NCI-H2227 (cell line): ENCODE measurements around the gene KLHL14.
"Not testable (repeated sequence)": the region's sequence is repeated elsewhere in the genome, so short reads cannot be mapped to it uniquely, and the experiment has no call there.

Source experiments
- DNase-seq: peaks from one replicate; lab custom pipeline; 2025; ENCODE audit not compliant: unreplicated experiment; lab: John Stamatoyannopoulos, UW

The KLHL14 gene

DNA sequence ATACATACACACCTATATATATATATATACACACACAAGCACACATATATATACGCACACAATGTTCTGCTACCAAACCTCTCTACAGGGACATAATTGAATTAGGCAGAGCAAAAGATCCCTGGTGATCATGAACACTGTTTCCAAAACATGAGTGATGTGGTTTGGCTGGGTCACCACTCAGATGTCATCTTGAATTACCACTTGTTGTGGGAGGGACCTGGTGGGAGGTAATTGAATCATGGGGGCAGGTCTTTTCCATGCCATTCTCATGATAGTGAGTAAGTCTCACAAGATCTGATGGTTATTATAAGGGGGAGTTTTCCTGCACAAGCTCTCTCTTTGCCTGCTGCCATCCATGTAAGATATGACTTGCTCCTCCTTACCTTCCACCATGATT lies 135.2 kb downstream of the KLHL14 start:
- not testable (repeated sequence) for DNase-seq

DNA sequence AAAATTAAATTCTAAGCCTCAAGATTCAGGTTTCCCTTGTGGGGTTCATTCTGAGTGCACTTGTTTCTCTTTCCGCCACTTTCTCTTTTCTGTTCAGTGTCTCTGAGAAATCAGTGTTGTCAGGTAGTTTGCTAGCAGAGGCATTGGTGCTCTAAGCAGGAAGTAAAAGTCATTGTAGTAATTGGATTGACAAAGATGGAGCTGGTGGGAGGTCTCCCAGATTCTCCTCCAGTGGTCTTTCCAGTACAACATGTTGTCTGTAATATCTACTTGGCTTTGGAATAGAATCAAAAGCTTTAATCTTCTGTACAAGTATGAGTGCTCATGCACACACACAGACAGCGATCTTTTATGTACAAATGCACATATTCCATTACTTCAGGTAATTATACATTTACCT lies 135.6 kb downstream of the KLHL14 start:
- no peak for DNase-seq

DNA sequence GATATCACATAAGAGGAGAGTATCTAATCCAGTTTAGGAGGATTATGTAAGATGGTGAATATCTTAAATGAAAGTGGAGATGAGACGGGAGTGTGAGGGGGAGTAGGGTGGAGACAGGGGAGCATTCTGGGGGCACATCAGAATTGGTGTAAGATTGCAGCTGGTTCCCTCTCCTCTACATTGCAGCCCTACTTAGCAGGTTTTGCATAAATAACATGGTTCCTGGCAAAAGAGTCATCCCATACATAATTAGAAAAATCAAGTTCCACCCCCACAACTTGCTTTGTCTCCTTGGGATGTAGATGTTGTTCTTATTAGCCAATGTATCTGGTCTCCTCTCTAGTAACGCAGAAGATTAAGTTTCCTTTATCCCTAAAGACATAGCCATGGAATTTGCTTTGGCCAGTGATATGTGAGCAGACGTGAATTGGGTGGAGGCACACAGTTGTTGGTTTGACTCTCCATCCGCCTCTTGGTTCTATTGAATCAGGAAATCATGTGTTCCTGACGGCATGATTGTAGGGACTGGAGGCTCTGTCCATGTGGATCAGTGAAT lies 137.9 kb downstream of the KLHL14 start:
- no peak for DNase-seq

DNA sequence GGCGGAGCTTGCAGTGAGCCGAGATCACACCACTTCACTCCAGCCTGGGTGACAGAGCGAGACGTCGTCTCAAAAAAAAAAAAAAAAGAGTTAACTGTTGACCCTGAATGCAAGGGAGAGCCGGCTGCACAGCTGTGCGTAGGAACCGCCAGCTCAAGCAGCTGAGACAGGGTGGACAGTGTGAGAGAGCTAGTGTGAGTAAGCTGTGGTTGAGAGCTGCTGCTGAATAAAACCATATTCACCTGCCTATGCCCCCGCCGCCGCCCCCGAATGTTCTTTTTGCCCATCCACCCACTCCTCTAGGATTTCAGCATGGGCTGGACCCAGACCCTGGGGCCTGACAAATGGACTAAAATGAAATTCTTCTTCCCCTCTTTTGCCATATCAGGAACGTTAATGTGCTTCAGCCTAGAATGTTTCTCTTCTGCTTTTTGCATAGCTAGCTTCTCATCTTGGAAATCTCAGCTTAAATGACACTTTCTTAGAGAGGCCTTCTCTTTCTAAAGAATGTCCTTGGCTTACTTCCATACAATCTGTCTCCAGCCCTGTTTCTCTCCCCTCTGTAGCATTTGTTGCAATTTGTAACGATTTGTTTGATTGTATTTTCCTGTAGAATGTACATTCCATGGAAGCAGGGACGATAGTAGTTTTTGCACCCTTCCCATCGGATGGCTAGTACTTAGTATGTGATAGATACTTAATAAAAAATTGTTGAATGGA lies 142.7 kb downstream of the KLHL14 start:
- no peak for DNase-seq

DNA sequence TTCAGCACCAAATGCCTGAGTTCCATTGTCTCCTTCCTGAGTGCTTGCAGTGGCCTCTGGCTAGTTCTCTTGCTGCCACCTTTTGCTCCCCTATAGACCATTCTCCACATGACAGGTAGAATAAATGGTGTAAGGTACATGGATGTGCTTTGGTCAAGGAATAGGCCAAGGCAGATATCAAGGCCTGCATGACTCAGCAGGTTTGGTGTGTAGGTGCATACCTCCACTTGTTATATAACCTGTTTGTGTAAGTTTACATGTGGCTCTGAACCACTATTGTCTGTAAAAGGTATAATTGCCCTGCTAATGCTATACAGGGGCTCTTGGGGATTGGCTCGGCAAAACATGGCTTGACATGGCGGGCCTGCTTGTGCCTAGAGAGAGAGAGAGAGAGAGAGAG lies 143.5 kb downstream of the KLHL14 start:
- no peak for DNase-seq

DNA sequence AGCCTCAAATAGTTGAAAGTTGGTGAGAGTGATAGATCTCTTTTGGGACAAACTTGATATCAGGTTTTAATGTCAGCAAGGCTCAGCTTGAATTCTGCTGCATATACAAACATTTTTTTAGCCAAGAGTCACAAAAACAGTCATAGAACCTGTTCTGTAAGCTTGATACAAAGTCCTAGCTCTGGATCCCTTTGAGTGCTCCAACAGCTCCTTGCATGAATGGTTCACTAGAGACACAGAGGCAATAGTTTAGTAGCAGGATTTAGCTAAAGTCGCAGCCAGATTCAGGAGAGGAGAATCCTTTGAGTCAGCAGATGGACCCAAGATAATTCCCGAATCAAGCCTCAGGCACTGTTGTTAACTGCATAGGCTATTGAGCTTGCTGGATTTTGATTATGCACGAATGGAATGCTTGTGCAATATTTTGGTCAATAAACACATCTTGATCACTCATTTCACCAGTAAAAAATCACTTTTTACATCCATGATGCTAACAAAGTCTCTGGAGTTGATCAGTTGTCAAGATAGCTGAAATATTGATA lies 148.6 kb downstream of the KLHL14 start:
- DNase-seq, result no peak

DNA sequence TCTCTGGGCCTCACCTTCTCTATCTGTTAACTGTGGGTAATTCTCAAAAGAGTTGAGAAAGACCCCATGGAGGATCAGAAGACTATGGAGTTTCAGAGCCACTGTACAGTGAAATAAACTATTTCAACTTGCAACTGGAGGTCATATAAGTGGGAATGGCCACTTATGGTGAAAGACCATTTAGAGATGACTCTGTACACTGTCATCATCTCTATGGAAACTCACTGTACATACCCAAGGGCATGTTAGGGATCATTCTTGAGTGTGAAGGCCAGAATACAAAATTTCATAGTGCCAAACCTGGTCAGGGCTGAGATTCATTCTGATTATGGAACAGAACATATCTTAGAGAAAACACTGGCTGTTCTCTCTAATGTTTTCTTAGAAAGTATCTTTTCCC lies 149.3 kb downstream of the KLHL14 start:
- no peak for DNase-seq
